NB4 (cell line): Measurements from ENCODE around the gene F11.
A peak's percentile ranks its signal among the peaks of the same experiment; 100 is the strongest.

Experiments
- DNase-seq: peaks from one replicate; pipeline ENCODE4 v3.0.0; 2010; ENCODE audit warnings: low read depth
- H3K4me3 ChIP-seq: one replicate; pipeline ENCODE4 v1.5.1; 2011; ENCODE audit warnings: mild to moderate bottlenecking, low read depth, low read length, moderate library complexity
- MAX ChIP-seq: IDR thresholded peaks from 2 replicates; pipeline ENCODE4 v1.6.1; 2011; ENCODE audit warnings: low read depth, low read length
- MYC ChIP-seq: IDR thresholded peaks from 2 replicates; pipeline ENCODE4 v1.6.1; 2011; ENCODE audit warnings: low read depth, low read length
- POLR2A ChIP-seq: IDR thresholded peaks from 2 replicates; pipeline ENCODE4 v1.6.1; 2011; ENCODE audit warnings: mild to moderate bottlenecking; ENCODE audit not compliant: insufficient read length; ENCODE audit errors: extremely low read depth
- TF ChIP-seq, protein P1 (sequence below): IDR thresholded peaks from one replicate; pipeline ENCODE4 v1.5.1; 2012; ENCODE audit warnings: low read depth, low read length

The F11 gene

DNA sequence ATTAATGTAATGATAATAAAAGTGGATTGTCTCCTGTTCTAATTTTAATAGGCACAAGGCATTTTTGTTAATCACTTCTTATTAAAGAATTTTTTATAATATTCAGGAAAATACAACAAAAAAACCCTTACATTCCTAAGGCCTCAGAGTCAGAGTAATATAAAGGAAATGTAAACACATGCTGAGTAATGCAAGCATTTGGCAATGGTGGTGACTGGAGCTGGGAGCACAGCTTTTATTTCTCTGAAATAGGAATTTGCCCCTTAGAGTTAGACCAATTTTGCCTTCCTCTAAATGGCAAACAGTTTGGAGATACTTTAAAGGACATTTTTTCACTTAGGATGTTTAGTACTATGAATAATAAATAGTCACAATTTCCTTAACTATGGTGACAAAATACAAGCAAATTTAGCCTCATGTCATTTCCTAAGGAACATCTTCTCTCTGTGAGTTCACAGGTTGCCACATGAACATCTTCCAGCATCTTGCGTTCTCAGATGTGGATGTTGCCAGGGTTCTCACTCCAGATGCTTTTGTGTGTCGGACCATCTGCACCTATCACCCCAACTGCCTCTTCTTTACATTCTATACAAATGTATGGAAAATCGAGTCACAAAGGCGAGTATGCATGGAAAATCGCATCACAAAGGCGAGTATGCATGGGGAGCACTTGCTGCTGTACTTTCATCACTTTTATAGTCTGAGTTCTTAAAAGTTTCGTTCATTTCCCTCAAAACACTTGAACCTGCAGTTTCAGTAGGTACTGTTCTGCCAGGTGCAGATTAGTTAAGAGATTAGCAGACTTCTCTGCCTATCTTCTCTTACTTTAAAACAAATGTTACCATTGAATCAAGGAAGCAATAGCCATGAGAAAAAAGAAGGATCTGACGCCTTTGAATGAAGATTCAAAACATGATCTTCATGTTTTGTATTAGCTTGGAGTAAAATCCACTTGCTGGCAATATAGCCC lies 15.9 kb upstream of the F11 start:
- TF ChIP-seq, protein P1, sequence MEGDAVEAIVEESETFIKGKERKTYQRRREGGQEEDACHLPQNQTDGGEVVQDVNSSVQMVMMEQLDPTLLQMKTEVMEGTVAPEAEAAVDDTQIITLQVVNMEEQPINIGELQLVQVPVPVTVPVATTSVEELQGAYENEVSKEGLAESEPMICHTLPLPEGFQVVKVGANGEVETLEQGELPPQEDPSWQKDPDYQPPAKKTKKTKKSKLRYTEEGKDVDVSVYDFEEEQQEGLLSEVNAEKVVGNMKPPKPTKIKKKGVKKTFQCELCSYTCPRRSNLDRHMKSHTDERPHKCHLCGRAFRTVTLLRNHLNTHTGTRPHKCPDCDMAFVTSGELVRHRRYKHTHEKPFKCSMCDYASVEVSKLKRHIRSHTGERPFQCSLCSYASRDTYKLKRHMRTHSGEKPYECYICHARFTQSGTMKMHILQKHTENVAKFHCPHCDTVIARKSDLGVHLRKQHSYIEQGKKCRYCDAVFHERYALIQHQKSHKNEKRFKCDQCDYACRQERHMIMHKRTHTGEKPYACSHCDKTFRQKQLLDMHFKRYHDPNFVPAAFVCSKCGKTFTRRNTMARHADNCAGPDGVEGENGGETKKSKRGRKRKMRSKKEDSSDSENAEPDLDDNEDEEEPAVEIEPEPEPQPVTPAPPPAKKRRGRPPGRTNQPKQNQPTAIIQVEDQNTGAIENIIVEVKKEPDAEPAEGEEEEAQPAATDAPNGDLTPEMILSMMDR, result no peak
- no peak for TF ChIP-seq POLR2A
- TF ChIP-seq MYC, result no peak
- no peak for TF ChIP-seq MAX
- DNase-seq, result no peak
- no peak overlapping the region for H3K4me3 ChIP-seq

DNA sequence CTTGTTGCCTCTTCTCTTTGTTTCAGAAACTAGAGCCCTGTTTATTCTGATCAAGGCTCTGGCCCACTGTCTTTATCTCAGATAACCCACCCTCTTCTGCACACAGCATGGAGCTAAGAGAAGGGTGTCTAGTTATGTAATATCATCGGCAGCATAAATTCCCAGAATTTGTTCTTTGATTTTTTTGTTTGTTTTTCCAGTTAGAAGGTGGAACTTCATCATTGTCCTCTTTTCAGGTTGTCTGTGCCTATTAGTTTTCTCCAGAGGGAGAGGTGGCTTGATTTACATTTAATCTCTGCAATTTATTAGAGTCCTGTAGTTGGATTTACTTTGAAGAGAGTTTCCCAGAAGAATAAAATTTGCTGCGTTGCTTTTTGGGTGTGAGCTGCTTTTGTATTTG lies 15.2 kb upstream of the F11 start:
- TF ChIP-seq MAX (no peak), POLR2A (no peak), MYC (no peak)
- TF ChIP-seq, protein P1, result no peak
- no peak for DNase-seq
- no peak overlapping the region for H3K4me3 ChIP-seq

DNA sequence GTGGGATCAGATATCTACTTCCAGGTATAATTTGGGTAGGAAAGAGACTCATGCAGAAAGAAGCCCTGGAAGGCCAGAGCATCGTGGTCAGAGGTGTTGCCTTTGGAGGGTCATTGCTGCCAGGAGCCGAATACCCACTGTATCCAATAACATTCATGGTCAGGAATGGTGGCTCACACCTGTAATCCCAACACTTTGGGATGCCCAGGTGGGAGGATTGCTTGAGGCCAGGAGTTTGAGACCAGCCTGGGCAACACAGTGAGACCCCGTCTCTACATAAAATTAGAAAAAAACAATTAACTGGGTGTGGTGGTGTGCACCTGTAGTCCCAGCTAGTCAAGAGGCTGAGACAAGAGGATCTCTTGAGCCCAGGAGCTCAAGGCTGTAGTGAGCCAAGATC lies 10.9 kb upstream of the F11 start:
- no peak overlapping the region for H3K4me3 ChIP-seq
- no peak for DNase-seq
- TF ChIP-seq MAX, result no peak

DNA sequence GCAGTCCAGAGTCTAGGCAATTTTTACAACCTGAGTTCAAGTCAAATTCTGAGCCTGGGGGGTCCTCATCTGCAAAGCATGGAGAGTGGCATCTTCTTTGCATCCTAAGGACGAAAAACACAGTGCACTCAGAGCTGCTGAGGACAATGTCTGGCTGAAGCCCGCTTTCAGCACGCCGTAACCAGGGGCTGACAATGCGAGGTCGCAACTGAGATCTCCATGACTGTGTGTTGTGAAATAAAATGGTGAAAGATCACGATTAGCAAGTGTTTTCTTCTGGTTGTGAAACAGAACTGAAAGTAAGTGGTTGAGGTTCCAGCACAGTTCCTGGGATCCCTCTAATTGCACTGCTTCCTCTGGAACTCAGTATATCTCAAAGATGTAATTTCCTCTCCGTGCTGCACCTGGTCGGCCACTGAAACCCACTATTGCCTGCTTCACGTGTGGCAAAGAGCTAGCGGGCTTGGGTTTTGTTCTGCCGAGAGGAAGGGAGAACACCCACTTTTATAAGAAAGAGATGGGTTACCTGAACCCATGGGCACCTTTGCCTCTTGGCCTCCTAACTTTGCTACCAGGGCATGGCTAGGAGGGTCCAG lies 7.7 kb upstream of the F11 start:
- H3K4me3 ChIP-seq, result no peak overlapping the region
- peak; percentile 28 for DNase-seq
- no peak for TF ChIP-seq MAX
- TF ChIP-seq, protein P1, result no peak
- TF ChIP-seq MYC, result no peak
- TF ChIP-seq POLR2A, result no peak

GRCh38 chr4:186260117-186260503 lies 5.9 kb upstream of the F11 start:
- TF ChIP-seq MAX (no peak), POLR2A (no peak), MYC (no peak)
- TF ChIP-seq, protein P1, result no peak
- H3K4me3 ChIP-seq, result no peak overlapping the region
- DNase-seq, result no peak
